HG02763 (cell line): Measurements from ENCODE around the gene IFT52.

Source experiments
- ATAC-seq: cut with Tn5 transposase; IDR thresholded peaks from one replicate; pipeline ENCODE4 v1.9.1; 2021; ENCODE audit warnings: mild to moderate bottlenecking, moderate library complexity; ENCODE audit not compliant: unreplicated experiment

IFT52 gene

GRCh38 chr20:43590392-43591303 is at the start of gene IFT52:
TSS of gene IFT52 (plus strand) at chr20:43590937. CDS start at chr20:43594699, 3,762 bp downstream.
- peak; percentile 97 for ATAC-seq

GRCh38 chr20:43541214-43541613 is 49.5 kb upstream of the IFT52 start:
- no peak for ATAC-seq

GRCh38 chr20:43542161-43542560 is 48.6 kb upstream of the IFT52 start:
- ATAC-seq, result no peak

GRCh38 chr20:43542674-43543073 is 48.1 kb upstream of the IFT52 start:
- ATAC-seq, result no peak

- ATAC-seq, result no peak
Measured at GRCh38 chr20:43543138-43543537, 47.6 kb upstream of the IFT52 start.

- ATAC-seq, result no peak
Measured at GRCh38 chr20:43544501-43544900, 46.2 kb upstream of the IFT52 start.

- ATAC-seq, result no peak
Measured at GRCh38 chr20:43545837-43546578, 44.7 kb upstream of the IFT52 start.

GRCh38 chr20:43548273-43548880 is 42.4 kb upstream of the IFT52 start:
- no peak for ATAC-seq

GRCh38 chr20:43549416-43550065 is 41.2 kb upstream of the IFT52 start:
- no peak for ATAC-seq

- no peak for ATAC-seq
Measured at GRCh38 chr20:43550456-43550855, 40.3 kb upstream of the IFT52 start.

- ATAC-seq, result no peak
Measured at GRCh38 chr20:43554369-43554768, 36.4 kb upstream of the IFT52 start.

GRCh38 chr20:43558412-43559146 is 32.2 kb upstream of the IFT52 start, which contains the start of gene SGK2:
TSS of gene SGK2 (plus strand) at chr20:43559027. CDS start at chr20:43566496, 7,469 bp downstream.
- no peak for ATAC-seq

GRCh38 chr20:43559147-43559987 is 31.4 kb upstream of the IFT52 start:
- no peak for ATAC-seq

GRCh38 chr20:43560974-43561373 is 29.8 kb upstream of the IFT52 start:
- ATAC-seq, result no peak

GRCh38 chr20:43563429-43563828 is 27.3 kb upstream of the IFT52 start:
- no peak for ATAC-seq

- ATAC-seq, result no peak
Measured at GRCh38 chr20:43563991-43564390, 26.7 kb upstream of the IFT52 start.

GRCh38 chr20:43564455-43564854 is 26.3 kb upstream of the IFT52 start:
- ATAC-seq, result no peak

GRCh38 chr20:43564993-43565757 is 25.6 kb upstream of the IFT52 start:
- ATAC-seq, result no peak

GRCh38 chr20:43565758-43566104 is 25.0 kb upstream of the IFT52 start:
- no peak for ATAC-seq
